IPS DF 19.7 (cell line): Measurements from ENCODE around the gene MAP10.
"Not testable (repeated sequence)": the region's sequence is repeated elsewhere in the genome, so short reads cannot be mapped to it uniquely, and the experiment has no call there.

Experiments used
- DNase-seq: peaks from one replicate; pipeline ENCODE4 v3.0.0-alpha.2; 2013; ENCODE audit warnings: low read depth, low spot score

MAP10 gene, protein sequence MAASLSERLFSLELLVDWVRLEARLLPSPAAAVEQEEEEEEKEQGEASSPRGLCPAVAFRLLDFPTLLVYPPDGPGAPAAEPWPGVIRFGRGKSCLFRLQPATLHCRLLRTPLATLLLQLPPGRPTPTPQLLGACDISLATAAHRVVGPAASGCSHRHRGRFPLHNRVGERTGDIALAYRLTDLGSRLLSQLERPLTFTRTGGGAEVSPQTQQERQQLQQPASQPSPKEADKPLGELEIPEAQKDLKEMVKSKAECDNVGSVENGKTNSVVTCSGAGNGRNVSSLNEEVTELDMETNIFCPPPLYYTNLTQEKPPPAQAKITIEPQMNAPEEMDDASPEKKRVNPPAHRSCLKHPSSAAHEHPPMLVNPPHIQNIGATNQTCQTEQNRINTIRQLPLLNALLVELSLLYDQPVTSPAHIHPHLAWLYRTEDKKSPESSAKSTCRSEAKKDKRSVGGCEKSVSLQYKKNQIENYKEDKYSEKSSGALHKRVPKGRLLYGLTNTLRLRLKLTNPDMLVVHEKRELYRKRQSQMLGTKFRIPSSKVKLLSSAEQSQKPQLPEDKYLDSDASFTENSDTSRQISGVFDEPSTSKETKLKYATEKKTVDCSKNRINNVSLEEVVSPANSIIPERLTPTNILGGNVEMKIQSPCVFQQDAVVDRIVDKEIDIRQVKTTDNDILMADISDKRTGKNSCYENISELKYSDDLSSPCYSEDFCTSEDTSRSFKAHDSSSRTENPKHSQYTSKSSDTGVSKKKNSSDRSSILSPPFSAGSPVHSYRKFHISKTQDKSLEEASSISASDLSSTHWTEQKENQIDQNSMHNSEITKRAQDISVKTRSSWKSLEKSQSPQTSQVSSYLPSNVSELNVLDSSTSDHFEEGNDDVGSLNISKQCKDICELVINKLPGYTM

DNA sequence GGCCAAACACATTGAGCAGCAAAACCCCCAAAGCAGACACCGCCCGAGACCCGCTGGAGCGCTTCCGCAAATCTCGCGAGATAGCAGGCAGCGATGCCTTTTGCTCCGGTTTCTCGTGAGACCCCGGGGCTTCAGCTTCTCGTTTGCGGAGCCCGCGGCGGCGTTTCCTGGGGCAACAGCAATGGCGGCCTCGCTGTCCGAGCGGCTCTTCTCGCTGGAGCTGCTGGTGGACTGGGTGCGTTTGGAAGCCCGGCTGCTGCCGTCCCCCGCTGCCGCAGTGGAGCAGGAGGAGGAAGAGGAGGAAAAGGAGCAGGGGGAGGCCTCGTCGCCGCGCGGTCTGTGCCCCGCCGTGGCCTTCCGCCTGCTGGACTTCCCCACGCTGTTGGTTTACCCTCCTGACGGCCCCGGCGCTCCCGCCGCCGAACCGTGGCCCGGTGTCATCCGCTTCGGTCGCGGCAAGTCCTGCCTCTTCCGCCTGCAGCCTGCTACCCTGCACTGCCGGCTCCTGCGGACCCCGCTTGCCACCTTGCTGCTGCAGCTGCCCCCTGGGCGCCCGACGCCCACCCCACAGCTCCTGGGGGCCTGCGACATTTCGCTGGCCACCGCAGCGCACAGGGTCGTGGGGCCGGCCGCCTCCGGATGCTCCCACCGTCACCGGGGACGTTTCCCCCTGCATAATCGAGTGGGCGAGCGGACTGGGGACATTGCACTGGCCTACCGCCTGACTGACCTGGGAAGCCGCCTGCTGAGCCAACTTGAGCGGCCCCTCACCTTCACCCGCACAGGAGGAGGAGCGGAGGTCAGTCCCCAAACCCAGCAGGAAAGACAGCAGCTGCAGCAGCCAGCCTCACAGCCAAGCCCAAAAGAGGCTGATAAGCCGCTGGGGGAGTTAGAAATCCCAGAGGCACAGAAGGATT, at the start of gene MAP10:
Gene MAP10 (plus strand): TSS at position 148 of the 917 bp plus-strand sequence. CDS start 34 bp downstream, at position 182.
- peak; percentile 78 for DNase-seq

DNA sequence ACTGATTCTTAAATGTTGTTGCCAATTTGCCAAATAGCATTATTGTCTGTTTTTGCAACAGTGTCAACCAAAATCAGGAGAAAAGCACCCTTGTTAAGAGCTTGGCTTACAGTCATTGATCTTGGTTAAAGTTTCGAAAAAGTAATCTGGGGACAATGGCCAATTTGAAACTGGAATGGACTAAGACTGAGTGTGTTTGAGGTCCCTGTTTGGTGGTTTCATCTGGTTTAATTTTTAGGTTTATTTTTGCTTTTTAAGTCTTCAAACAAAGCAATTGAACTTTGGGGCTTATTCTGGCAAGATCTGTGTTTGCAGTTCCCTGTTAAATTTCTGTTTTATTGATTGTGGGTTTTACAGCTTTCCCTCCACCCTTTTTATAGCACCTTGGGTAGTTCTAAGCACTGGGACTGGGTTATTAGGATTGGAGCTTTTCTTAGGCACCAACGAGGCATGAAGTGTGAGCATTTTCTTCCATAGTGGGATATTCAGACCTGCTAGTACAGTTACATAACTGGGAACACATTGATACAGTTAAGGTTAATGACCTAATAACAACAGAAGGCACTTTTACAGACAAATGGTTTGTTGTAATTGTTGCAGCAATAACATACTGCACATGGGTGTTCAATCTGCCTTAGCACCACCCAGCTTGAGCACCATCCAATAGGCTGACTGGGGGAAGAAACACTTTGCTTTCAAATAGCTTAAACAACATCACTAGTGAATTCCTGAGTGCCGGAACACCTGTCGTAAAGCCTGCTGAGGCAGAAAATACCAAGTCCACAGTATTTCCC, 40.6 kb upstream of the MAP10 start:
- no peak for DNase-seq

DNA sequence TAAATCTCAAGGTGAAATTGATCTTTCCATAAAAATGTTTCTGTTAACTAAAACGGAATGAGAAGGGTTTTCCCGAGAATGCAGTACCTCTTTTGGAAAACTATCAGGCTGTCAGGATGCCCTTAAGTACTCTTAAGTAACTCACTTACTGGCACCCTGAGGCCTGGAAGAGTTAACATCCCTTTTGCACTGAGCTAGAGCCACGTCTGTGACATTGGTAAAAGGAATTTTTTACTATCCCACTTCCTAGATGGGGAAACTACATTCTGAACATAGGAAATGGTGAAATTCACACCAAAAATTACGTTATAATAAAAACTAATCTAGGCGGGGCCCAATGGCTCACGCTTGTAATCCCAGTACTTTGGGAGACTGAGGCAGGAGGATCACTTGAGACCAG, 39.7 kb upstream of the MAP10 start:
- DNase-seq: no peak

DNA sequence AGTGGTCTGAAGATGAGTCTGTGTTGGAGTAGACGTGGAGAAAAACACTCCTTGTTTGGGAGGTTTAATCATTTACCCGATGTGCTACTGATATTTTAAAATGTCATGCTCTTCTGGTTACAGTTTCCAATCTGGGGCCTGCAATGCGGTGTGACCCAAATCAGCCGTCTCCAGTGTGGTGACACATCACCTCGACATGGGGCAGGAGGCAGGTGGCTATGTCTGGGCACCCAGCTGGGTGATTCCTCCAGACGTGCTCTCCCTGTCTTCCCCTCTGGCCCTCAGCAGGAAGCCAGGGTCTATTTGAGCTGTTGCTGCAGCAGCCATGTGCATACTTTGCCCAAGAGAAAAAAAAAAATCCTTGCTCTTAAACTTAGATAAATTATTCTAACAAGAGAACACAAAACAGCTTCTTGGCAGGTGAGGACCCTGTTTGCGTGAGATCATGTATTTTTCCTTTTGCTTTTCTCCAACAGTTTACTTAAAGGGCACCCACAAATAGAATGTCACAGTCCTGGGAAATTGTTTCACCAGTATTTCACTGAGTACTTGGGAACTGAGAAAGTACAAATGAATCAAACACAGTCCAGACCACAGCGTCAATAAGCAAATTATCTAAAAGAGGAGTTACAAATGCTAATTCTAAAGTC, 38.9 kb upstream of the MAP10 start:
- DNase-seq: no peak

DNA sequence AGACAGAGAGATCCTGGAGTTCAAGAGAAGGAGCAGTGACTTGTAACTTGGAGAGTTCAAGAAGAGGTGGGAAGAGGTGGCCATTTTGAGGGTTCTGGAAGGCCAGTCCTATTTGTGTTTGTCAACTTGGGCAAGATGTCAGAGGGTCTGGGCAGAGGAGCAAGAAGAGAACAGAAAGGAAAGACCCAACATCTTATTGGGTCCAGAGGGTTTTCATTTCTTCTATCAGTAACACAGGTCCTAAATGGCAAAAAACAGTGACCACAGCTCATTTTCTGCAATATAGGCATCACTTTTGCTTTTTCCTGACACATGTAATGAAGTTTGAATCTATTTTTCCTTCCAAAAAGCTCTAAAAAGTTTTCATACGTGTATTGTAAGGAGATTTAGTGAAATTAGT, 38.3 kb upstream of the MAP10 start:
- no peak for DNase-seq

DNA sequence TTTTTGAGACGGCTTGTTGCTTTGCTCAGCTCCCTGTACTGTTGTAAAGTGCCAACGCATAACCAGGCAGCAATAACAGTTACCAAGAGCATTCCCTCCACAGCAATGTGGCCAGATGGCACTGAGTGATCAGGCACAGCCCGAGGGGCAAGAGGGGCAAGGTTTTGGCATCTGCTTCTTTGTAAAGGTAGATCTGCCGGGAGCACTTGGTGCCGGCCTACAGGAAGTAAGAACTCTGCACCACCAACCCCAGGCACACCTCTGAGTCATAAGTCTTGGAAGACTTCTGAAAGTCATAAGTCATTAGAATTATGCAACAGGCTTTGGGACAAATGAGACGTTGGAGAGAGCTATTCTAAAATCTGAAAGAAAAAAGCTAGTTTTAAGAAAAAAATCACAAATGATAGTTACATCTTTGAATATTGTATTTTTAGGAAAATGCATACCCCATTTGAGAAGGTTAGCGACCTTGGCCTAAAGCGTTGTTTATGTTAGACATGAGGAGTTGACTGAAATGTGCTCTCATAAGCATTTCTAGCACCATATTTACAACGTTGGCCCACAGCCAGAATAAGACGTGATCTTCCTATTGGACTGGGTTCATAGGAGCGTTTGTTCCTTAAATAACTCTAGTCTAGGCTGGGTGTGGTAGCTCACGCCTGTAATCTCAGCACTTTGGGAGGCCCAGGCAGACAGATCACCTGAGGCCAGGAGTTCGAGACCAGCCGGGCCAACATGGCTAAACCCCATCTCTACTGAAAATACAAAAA, 37.7 kb upstream of the MAP10 start:
- DNase-seq: no peak

DNA sequence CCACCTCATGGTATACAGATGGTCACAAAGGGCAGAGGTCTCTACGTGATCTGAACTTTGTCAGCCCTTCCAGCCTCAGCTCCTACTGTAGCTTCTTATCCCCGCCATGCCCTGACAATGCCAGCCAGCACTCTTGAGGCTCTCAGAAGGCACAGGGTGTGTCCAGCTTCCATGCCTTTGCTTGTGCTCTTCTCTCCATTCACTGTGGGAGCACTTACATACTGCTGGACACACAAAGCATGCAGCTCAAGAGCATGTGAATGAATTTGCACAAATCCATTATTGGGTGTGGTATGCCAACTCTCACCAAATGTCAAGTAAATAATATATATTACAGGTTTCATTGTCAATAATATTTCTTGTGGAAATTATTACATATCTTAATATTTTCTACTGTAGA, 36.4 kb upstream of the MAP10 start:
- DNase-seq: no peak

DNA sequence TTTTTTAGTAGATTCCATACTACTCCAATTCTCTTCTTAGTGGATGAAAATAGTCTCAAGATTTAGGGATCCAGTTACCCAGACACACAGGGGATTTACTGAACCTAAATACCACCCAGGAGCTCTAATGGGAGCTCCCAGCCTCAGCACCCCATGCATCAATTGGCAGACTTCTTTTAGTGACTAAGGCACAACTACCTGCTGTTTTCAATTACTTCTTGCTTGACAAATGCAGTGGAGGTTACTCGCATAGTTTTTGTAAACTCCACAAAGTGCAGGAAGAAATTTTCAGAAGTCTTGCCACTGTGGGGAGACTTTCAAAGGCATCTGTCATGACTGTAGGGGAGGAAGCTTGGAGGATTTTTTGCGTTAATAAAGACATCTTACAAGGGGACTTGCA, 35.5 kb upstream of the MAP10 start:
- DNase-seq: no peak

DNA sequence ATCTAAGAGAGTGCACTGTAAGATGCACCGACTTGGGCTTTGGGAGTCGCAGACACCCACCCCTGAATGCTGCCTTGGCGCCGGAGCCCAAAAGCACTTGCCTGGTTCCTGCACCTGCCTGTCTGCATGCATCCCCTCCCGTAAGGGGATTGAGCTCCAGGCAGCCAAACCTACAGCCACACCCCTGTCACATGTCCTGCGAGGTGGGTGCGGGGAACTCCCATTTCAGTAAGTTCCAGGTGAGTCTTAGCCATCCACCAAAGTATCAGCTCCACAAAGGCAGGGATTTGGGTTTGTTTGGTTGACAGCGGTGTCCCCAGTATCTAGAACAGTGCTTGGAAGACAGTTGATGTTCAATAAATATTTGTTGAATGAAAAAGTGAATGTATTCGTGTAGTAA, 31.5 kb upstream of the MAP10 start:
- DNase-seq: no peak

DNA sequence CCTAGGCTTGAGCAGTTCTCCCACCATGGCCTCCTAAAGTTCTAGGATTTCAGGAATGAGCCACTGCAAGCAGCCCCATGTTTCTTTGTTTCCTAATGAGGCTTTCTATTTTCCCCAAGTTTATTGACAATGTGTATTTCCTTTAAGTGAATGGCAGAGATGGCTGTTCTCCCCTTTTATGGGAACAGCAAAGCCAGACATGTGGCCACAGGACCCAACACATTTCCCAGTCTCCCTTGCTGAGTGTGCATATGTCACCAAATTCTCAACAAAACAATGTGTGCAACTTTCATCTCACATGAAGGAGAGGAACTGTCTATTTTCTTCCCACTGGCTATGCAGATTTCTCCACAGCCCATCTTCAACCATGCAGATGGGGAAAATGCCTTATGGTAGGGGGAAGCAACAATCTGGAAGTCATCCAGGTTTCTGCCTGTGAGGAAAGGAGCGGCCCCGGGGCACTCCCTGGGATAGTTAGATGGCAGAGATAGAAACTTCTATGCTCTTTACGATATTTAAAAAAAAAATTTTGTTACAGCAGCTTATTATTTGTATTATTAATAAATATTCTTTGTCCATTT, 28.6 kb upstream of the MAP10 start:
- DNase-seq: no peak

DNA sequence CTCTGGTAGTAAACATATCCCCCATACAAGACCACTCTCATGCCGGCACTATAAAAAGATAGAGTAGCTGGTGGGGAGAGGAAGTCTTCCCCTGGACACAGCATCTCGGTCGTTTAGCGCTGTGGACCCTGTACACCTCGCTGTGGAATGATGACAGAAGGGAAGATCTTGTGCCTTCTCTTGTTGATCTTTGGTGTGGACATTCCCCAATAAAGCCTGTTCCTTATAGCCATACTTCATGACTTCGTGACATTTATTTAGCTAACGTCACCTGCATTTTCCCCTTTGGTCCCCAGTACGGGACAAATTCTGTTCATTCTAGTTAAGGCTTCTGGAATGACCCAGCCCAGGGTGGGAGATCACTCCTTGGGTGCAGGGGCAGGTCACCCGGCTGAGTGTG, 24.9 kb upstream of the MAP10 start:
- DNase-seq: no peak

DNA sequence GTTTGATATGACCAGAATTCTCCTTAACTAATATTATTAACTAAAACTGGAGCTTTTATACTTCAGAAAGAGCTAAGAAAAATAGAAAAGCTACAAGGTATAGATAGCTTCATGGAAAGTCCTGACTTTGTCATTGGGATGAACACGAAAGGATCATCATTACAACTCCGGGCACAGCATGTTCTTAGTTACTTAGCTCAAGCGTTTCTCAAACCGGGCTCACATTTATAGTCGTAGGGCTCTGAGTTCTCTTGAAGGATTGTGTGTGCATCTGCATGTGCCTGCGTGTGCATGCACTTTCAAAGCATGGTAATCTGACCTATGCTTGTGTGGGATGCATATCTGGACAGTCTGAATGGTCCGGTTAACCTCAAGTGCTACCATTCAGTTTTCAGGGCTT, 20.4 kb upstream of the MAP10 start:
- DNase-seq: no peak

DNA sequence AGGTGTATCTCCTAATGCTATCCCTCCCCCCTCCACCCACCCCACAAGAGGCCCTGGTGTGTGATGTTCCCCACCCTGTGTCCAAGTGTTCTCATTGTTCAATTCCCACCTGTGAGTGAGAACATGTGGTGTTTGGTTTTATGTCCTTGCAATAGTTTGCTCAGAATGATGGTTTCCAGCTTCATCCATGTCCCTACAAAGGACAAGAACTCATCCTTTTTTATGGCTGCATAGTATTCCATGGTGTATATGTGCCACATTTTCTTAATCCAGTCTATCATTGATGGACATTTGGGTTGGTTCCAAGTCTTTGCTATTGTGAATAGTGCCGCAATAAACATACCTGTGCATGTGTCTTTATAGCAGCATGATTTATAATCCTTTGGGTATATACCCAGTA, 19.6 kb upstream of the MAP10 start:
- not testable (repeated sequence) for DNase-seq

DNA sequence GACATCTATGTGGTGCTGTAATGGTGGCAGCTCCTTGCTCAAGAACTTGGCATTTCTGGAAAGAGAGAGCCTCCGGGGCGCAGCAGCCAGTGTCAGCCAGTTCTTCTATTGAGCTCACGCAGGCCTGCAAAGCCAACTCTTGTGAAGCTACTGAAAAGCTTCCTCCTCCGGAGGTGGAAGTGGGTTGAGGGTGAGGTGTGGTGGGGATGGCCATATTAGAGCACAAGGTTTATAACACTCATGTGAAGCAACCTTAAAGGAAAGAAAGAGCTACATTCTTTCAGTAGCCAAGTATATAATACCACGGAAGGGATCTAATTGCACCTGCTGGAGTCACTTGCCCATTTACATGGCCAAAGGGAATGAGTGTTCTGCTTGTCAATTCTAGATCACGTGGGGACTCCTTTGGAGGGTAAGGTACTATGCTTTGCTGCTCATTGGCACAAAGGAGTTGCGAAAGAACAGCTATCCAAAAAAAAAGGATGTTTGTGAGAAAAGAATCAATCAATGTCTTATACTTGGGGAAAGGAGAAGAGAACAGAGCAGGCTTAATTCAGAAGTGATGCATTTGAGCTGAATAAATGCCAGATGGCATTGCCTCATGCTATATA, 18.3 kb upstream of the MAP10 start:
- DNase-seq: no peak

DNA sequence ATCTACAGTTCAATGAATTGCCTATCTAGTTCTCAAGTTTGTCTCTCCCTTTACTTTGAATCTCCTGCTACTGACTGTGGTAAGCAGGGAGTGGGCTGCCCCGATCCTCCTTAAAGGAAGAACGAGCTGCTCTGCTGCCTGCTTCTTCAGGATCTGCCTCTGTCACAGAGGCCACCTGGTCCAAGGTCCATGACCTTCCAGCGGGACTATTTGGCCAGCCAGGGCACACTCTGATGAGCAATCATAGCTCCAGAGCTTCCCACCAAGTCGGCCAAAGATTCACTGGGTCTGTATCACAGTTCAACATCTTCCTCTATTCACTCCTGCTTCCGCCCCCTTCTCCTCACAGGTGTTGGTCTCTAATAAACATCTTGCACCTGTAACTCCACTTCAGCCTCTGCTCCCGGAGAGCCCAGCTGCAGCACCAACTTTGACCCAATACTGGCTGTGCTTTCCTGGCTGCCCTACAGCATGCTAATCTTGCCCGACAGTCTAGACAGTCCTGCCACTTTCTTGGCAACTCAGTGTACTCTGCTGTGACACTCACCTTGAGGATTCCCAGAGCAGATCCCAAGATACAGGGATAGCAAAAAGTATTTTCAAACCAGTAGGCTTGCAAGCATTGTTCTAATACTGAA, 16.9 kb upstream of the MAP10 start:
- no peak for DNase-seq

DNA sequence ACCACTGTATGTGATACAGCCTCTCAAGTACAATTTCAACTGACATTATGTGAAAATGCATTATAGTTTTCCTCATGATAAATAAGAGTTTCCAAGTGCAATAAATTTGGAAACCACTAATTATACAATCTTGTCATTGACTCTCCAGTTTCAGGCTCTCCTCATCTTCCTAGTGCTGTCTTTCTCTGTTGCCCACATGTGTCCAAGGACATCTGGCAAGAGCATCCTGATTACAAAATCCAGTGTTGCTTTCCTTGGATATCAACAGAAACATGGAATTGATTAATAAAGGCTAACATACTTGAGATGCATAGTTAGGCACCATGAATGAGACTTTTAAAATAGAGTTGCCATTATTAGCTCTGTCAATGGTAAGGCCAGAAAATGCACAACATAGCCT, 15.6 kb upstream of the MAP10 start:
- DNase-seq: no peak

DNA sequence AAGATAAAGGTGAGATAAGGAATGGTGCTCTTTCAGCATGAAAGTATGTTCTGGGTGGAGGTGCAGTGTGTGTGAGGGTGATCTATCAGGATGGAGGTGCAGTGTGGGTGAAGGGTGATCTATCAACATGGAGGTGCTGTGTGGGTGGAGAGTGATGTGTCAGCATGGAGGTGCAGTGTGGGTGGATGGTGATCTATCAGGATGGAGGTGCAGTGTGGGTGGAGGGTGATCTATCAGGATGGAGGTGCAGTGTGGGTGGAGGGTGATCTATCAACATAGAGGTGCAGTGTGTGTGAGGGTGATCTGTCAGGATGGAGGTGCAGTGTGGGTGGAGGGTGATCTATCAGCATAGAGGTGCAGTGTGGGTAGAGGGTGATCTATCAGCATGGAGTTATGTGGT, 12.3 kb upstream of the MAP10 start:
- no peak for DNase-seq

DNA sequence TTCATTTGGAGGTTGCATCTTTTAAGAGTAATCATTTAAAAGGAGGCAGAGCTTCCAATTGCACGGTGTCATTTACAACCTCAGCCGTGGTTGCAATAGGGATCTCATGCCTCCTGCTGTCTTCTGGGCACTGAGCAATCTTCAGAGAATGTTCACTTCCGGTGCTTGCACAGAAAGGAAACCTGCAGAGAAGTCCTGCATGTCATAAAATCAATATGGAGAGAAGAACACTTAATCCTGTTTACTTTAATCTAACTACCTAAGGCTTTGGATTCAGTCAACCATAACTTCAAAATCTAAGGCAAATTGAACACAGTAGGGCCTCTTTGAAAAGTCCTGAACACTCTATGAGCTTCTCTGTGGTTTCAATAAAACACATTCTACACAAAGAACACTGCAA, 11.3 kb upstream of the MAP10 start:
- no peak for DNase-seq
